HUES64 (cell line): ENCODE data around the gene ACAD9.

Source experiments
- H3K27ac ChIP-seq: 2 replicates; pipeline ENCODE4 v1.7.0; 2013; ENCODE audit warnings: low read depth, low read length, inconsistent platforms
- H3K27me3 ChIP-seq: 2 replicates; pipeline ENCODE4 v1.6.1; 2013; ENCODE audit warnings: mild to moderate bottlenecking, low read length; ENCODE audit not compliant: insufficient read depth
- H3K36me3 ChIP-seq: 2 replicates; pipeline ENCODE4 v1.6.1; 2013; ENCODE audit warnings: mild to moderate bottlenecking, low read length; ENCODE audit not compliant: insufficient read depth
- H3K4me1 ChIP-seq: 2 replicates; pipeline ENCODE4 v1.6.1; 2013; ENCODE audit warnings: mild to moderate bottlenecking, low read length, moderate library complexity; ENCODE audit not compliant: insufficient read depth
- H3K4me3 ChIP-seq: 2 replicates; pipeline ENCODE4 v1.5.1; 2013; ENCODE audit warnings: mild to moderate bottlenecking, low read length, moderate library complexity
- H3K9ac ChIP-seq: 2 replicates; pipeline ENCODE4 v1.6.1; 2013; ENCODE audit warnings: mild to moderate bottlenecking, low read depth, low read length
- H3K9me3 ChIP-seq: 2 replicates; pipeline ENCODE4 v1.6.1; 2013; ENCODE audit warnings: low read depth, low read length; ENCODE audit not compliant: insufficient read depth
- WGBS: fragments of 150-250, 120-280 bp; methylation state at CpG from one replicate; pipeline ENCODE4 v1.1.7; 2013; ENCODE audit warnings: missing lambda C conversion rate; 5-methylcytosine and 5-hydroxymethylcytosine counted together

The ACAD9 gene

DNA sequence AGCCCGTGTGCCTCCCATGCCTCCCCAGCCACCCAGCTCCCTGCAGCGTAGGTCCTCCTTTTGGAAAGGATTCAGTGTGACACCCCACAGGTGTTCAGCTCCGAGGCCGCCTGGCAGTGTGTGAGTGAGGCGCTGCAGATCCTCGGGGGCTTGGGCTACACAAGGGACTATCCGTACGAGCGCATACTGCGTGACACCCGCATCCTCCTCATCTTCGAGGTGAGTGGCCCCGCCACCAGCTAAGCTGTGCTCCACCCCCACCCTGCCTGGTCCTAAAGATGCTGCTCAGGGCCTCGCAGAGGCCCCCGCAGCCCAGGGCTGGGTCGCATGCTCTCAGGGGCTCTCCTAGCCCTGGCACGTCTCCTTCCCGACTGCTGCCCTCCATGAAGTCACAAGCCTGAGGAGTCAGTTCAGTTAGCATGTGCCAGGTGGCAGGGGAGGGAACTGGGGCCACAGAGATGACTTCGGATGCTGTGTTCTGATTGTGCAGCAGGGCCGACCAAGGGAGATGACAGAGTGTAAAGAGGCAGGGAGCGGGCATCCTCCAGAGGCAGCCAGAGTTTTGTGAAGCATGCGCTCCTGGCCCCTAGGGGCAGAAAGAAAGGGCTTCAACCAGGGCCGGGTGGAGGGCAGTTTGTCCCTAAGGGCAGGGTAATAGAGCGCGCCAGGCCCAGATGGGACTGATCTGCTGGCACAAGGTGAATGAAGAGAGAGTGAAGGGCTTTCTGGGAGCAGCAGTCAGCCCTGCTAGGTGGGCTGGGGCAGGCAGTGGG lies 26.8 kb downstream of the ACAD9 start:
- H3K4me3 ChIP-seq = no peak overlapping the region
- H3K9me3 ChIP-seq = no peaks in the 10 kb centered on the region
- H3K4me1 ChIP-seq = no peaks in the 10 kb centered on the region
- WGBS = 94% methylated on average over 25 of the region's 25 CpGs
- H3K27ac ChIP-seq = no peak overlapping the region
- H3K36me3 ChIP-seq = peaks cover 96% of the 10 kb centered on the region
- H3K9ac ChIP-seq = no peak overlapping the region
- H3K27me3 ChIP-seq = no peaks in the 10 kb centered on the region

DNA sequence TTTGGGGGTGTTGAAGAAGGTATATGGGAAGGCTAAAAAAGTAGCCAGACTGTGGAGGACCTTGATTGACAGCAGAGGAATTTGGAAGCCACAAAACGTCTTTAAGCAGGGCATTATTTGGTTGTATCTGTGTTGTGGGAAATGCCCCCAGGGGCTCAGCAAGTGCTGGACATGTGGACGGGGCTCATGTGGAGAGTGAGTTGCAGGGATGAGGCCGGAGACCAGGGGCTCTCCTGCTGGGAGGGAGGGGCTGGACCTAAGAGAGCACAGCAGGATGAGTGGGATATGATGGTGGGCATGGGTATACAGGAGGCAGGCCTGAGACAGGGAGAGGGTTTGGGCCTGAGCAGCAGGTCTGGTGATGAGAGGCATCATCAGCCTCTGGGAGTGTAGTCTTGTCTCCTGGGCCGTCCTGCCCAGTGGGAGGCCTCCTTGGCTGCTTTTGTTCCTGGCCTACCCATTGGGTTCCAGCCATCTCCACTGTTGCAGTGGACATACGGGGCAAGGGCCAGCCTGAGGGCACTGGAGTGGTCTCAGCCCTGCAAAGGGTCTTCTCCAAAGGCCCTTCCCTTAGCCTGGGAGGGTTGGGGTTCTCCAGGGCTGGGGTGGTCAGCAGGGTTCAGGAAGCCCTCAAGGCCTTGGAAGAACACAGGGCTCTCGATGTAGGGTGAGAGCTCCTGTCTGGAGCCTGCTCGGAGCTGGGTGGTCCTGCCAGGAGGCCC lies 27.5 kb downstream of the ACAD9 start:
- Histone ChIP-seq H3K4me3 (no peak overlapping the region), H3K4me1 (no peaks in the 10 kb centered on the region), H3K9me3 (no peaks in the 10 kb centered on the region), H3K27me3 (no peaks in the 10 kb centered on the region), H3K36me3 (peaks cover 96% of the 10 kb centered on the region), H3K9ac (no peak overlapping the region; the same call in 1 of the 2 replicates), H3K27ac (no peak overlapping the region)
- 86% methylated on average over 7 of the region's 7 CpGs for WGBS

DNA sequence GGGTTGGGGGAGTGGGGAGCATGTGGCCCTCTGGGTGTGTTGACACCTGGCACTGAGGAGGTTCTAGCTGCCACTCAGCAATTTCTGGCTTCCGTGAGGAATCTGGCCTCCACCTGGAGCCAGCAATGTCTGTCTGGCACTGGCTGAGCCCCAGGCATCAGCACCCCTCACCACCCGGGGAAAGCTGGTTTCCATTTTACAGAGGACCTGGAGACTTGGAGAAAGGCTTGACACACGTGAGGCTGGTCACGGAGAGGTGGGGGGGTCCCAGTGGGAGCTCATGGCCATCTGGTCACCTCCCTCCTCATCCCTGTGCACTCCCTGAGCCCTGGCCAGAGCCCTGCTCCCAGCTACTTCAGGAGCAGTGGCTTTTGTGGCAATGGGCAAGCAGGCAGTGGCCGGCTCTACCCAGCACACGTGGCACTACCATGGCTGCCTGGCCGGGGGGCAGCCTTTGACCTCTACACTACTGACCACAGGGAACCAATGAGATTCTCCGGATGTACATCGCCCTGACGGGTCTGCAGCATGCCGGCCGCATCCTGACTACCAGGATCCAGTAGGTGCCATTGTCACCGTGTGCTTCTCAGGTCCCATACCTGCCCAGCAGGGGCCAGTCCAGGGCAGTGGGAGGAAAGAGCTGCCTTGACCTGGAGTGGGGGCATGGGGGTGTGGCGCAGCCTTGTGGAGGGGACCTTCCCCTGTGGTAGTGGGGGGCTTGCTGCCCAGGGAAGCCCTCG lies 28.5 kb downstream of the ACAD9 start:
- Histone ChIP-seq H3K9ac (no peak overlapping the region), H3K9me3 (no peaks in the 10 kb centered on the region), H3K4me1 (no peaks in the 10 kb centered on the region), H3K27me3 (no peaks in the 10 kb centered on the region), H3K27ac (no peak overlapping the region), H3K36me3 (peaks cover 96% of the 10 kb centered on the region), H3K4me3 (no peak overlapping the region)
- 94% methylated on average over 15 of the region's 15 CpGs for WGBS

DNA sequence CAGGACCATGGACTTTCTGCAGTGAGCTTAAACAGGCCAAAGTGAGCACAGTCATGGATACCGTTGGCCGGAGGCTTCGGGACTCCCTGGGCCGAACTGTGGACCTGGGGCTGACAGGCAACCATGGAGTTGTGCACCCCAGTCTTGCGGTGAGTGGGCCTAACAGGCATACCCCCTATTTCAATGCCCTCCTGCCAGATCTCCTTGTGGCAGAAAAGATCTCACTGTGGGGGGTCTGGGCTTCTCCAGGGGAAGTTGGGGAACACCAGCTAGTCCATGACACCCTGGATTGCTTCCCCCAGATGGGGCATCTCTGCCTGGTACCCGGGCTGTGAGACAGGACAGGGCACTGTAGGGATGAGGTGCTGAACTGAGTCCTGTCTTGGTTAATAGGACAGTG lies 29.5 kb downstream of the ACAD9 start:
- Histone ChIP-seq H3K36me3 (peaks cover 96% of the 10 kb centered on the region), H3K27me3 (no peaks in the 10 kb centered on the region), H3K4me1 (no peaks in the 10 kb centered on the region), H3K4me3 (no peak overlapping the region), H3K9me3 (no peaks in the 10 kb centered on the region), H3K9ac (no peak overlapping the region), H3K27ac (no peak overlapping the region)
- 96% methylated on average over 6 of the region's 6 CpGs for WGBS

DNA sequence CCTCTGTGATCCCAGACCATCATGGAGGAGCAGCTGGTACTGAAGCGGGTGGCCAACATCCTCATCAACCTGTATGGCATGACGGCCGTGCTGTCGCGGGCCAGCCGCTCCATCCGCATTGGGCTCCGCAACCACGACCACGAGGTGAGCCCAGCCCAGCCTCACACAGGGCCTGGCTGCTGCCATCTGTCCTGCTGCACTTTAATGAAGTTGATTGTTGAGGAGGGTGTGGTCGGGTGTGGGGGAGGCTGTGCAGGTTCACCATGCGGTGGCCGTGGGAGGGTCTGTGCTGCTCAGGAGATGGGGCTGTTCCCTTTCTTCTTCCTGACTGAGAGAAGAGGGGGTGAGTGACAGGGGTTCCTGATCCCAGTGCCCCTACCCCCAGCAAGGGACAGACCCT lies 30.6 kb downstream of the ACAD9 start:
- Histone ChIP-seq H3K36me3 (peaks cover 97% of the 10 kb centered on the region), H3K27me3 (no peaks in the 10 kb centered on the region), H3K4me3 (no peak overlapping the region), H3K9me3 (no peaks in the 10 kb centered on the region), H3K27ac (no peak overlapping the region), H3K4me1 (no peaks in the 10 kb centered on the region), H3K9ac (no peak overlapping the region)
- WGBS = 94% methylated on average over 13 of the region's 13 CpGs

DNA sequence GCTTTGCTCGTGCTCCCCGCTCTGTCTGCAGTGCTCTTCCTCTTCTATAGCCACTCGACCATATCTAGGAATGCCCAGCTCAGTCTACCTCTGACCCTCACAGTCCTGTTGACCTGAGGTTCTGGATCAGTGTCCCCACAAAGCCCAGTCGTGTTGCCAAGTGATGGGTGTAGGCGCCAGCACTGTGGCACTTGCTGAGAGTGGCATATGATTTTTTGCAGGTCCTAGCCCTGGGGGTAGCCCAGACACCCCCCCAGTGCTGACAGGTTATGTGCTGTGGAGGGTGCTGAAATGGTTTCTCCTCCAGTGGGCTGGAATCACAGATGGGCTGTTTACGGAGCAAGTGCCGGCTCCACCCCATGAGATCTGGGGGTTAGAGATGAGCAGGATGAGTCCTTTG lies 32.5 kb downstream of the ACAD9 start:
- no peaks in the 10 kb centered on the region for H3K9me3 ChIP-seq
- no peaks in the 10 kb centered on the region for H3K27me3 ChIP-seq
- WGBS = 94% methylated on average over 7 of the region's 7 CpGs
- H3K36me3 ChIP-seq = peaks cover 97% of the 10 kb centered on the region
- no peaks in the 10 kb centered on the region for H3K4me1 ChIP-seq
- no peak overlapping the region for H3K9ac ChIP-seq
- H3K4me3 ChIP-seq = no peak overlapping the region
- no peak overlapping the region for H3K27ac ChIP-seq

DNA sequence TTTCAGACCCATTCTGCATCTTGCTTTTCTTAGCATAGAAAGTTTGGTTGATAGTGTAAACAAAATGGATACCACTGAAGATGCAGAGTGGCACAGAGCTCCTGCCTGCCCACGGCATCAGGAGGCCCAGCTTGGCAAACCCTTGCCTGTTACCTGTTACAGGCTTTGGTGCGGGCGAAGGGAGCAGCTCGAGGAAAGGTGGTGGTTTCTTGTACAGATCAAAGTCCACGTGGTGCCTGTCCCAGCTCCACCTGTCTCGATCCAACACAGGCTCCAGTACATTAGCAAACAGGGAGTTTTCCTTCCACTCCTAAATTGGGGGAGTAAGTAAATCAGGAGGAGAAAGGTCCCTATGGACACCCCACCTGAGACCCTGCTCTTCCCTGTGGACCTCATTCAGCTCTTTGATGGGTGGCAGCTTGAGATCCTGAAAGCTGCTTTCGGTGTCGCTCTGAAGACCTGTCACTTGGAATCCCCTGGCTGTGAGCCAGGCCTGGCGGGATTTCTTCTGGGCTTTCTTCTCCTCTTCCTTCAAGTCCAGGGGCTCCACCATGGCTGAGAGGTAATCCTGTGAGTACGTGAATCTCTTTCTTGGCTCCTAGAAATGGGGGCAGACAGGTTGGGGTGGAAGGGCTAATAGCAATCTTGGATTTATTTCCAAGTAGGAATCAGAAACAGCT lies 35.7 kb downstream of the ACAD9 start:
- 94% methylated on average over 10 of the region's 10 CpGs for WGBS
- no peak overlapping the region for H3K9ac ChIP-seq
- no peak overlapping the region for H3K4me3 ChIP-seq
- peaks cover 89% of the 10 kb centered on the region for H3K36me3 ChIP-seq
- peaks cover 24% of the 10 kb centered on the region for H3K9me3 ChIP-seq
- H3K27ac ChIP-seq = no peak overlapping the region
- no peaks in the 10 kb centered on the region for H3K27me3 ChIP-seq
- no peaks in the 10 kb centered on the region for H3K4me1 ChIP-seq

DNA sequence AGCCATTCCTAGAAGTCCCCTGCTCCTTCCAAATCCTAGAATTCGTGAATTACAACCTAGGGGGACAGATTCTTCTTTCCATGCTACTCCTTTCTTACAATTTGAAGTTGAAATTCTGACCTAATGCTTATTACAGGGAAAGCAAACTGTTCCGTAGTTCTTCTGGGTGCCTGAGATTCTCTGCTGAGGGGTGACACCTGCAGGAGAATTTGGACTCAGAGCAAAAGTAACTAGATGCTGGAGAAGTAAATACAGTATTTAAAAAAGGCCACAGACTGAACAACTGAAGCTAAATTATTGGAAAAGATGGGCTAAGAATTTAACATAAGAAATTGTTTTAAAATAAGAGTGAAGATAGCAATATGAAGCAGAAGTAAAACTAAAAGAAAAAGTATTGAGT lies 37.9 kb downstream of the ACAD9 start:
- Histone ChIP-seq H3K9me3 (peaks cover 42% of the 10 kb centered on the region), H3K36me3 (peaks cover 70% of the 10 kb centered on the region), H3K4me3 (no peak overlapping the region), H3K4me1 (no peaks in the 10 kb centered on the region), H3K27me3 (no peaks in the 10 kb centered on the region), H3K27ac (no peak overlapping the region), H3K9ac (no peak overlapping the region)
- 97% methylated on average over 2 of the region's 2 CpGs for WGBS

DNA sequence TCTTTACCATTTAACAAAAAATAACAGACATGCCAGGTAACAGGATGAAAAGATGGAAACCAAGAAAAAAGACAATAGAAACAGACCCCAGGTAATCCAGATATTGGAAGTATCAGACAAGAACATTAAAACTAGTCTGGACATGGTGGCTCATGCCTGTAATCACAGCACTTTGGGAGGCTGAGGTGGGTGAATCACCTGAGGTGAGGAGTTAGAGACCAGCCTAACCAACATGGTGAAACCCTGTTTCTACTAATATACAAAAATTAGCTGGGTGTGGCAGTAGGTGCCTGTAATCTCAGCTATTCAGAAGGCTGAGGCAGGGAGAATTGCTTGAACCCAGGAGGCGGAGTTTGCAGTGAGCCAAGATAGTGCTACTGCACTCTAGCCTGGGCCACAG lies 40.6 kb downstream of the ACAD9 start:
- 100% methylated on average over 1 of the region's 1 CpG for WGBS
- H3K4me1 ChIP-seq = no peaks in the 10 kb centered on the region
- H3K27ac ChIP-seq = no peak overlapping the region
- no peak overlapping the region for H3K4me3 ChIP-seq
- H3K36me3 ChIP-seq = peaks cover 43% of the 10 kb centered on the region
- H3K9me3 ChIP-seq = peaks cover 65% of the 10 kb centered on the region
- no peaks in the 10 kb centered on the region for H3K27me3 ChIP-seq
- H3K9ac ChIP-seq = no peak overlapping the region

DNA sequence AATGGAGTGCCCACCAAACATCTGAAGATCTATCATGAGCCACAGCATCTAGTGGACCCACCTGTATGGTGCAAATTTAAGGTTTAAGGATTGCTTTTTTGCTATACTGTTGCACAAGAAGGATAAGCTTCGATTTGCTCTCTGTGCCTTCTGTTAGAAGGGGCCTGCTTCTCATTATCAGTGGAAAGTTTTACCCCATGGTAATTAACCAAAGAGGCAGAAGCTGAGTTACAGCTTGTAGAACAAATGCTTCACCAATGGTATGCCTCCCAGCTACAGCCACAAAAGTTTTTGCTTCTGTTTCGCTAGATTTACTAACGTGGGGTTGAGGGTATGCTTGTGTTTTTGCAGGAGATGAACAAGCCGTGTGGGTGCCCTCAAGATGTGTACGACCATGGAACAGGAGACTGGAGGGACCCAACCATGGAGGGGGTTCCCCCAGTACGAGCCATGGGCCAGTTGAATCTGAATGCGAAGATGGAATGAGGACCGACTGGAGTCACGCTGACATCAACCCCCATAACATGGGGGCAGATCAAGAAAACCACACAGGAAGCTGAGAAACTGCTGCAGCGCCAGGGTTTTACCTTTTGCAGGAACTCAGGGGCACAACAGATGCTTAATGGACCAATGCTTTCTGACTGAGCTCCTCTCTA lies 43.5 kb downstream of the ACAD9 start:
- H3K36me3 ChIP-seq = peaks cover 14% of the 10 kb centered on the region
- H3K4me1 ChIP-seq = no peaks in the 10 kb centered on the region
- WGBS = 91% methylated on average over 10 of the region's 10 CpGs
- H3K27ac ChIP-seq = no peak overlapping the region
- no peak overlapping the region for H3K9ac ChIP-seq
- no peaks in the 10 kb centered on the region for H3K27me3 ChIP-seq
- no peak overlapping the region for H3K4me3 ChIP-seq
- peaks cover 81% of the 10 kb centered on the region for H3K9me3 ChIP-seq
